GM19035 (cell line): ENCODE measurements around the gene GDPD3.
"Not testable (repeated sequence)": the region's sequence is repeated elsewhere in the genome, so short reads cannot be mapped to it uniquely, and the experiment has no call there.

Source experiments
- ATAC-seq: cut with Tn5 transposase; IDR thresholded peaks from one replicate; pipeline ENCODE4 v1.9.1; 2021; ENCODE audit not compliant: unreplicated experiment

Gene GDPD3

GRCh38 chr16:30113031-30113710, at the start of gene GDPD3:
GDPD3 (minus strand) TSS chr16:30113537; CDS start chr16:30113478, 59 bp downstream.
- no peak for ATAC-seq

DNA sequence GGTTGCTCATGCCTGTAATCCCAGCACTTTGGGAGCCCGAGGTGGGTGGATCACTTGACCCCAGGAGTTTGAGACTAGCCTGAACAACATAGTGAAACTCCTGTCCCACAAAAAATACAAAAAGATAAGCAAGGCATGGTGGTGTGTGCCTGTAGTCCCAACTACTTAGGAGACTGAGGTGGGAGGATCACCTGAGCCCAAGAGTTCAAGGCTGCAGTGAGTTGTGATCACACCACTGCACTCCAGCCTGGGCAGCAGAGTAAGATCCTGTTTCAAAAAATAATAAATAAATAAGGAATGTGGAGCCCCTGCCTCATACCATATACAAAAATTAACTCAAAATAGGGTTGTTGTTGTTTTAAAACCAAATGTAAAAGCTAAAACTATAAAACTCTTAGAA, 43.9 kb upstream of the GDPD3 start:
- no peak for ATAC-seq

GRCh38 chr16:30155188-30155587, 41.9 kb upstream of the GDPD3 start:
- no peak for ATAC-seq

- ATAC-seq, result no peak
Observed at GRCh38 chr16:30152517-30152916, 39.2 kb upstream of the GDPD3 start.

DNA sequence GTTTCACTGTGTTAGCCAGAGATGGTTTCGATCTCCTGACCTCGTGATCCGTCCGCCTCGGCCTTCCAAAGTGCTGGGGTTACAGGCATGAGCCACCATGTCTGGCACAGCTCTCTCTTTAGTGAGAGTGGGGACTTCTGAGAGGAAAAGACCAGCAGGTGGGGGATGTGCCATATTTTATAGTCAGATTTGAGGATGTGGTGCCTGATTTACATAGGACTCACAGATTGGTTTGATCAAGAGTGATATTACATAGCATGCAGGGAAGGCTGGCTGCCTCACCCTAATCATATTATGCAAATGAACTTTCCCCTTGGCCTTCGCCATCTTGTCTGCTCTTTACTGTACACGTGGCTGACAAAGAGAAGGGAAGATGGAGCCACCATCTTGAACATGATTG, 37.8 kb upstream of the GDPD3 start:
- ATAC-seq, result no peak

DNA sequence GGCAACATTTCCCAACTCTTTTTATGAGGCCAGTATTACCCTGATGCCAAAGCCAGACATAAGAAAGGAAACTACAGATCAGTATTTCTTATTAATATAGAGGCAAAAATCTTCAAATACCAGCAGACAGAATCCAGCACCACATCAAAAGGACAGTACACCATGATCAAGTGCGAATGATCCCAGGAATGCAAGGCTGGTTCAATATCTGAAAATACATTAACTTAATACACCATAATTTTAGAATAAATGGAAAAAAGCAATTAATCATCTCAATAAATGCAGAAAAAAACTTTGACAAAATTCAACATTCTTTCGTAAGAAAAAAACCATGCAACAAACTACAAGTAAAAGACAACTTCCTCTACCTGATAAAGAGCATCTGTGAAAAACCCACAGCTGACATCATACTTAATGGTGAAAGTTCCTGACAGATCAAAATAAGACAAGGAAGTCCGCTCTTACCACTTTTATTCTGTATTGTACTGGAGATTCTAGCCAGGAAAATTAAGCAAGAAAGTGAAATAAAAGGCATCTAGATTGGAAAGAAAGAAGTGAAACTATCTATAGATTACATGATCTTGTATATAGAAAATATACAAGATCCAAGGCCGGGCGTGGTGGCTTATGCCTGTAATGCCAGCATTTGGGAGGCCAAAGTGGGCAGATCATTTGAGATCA, 36.1 kb upstream of the GDPD3 start:
- ATAC-seq, result no peak

DNA sequence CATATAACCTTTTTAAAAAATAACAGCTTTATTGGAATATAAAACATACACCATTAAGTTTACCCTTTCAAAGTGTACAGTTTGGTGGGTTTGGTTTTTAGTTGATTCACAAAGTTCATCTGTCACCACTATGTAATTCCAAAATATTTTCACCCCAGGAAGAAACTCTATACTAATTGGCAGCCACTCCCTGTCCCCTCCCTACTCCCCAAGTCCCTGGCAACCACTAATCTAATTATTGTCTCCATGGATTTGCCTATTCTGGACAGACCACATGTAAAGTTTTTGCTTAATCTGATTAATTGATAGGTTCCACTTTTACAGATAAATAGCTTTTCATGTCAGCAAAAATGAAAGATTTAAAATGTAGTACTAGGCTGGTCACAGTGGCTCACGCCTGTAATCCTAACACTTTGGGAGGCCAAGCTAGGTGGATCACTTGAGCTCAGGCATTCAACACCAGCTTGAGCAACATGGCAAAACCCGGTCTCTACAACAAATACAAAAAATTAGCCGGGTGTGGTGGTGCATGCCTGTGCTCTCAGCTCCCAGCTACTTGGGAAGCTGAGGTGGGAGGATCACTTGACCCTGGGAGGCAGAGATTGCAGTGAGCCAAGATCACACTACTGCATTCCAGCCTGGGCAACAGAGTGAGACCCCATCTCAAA, 34.6 kb upstream of the GDPD3 start:
- ATAC-seq, result no peak

- no peak for ATAC-seq
Observed at GRCh38 chr16:30145657-30146056, 32.3 kb upstream of the GDPD3 start.

- no peak for ATAC-seq
Observed at GRCh38 chr16:30144917-30145316, 31.6 kb upstream of the GDPD3 start.

DNA sequence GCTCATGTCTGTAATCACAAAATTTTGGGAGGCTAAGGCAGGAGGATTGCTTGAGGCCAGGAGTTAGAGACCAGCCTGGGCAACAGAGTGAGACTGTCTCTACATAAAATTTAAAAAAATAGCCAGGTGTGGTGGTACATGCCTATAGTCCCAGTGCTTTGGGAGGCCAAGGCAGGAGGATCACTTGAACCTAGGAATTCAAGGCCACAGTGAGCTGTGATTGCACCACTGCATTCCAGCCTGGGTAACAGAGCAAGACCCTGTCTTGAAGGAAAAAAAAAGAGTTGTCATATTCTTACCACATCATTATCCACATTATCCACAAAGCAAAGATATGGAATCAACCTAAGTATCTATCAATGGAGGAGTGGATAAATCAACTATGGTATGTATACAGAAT, 30.7 kb upstream of the GDPD3 start:
- no peak for ATAC-seq

- ATAC-seq, result no peak
Observed at GRCh38 chr16:30143347-30143702, 30.0 kb upstream of the GDPD3 start.

DNA sequence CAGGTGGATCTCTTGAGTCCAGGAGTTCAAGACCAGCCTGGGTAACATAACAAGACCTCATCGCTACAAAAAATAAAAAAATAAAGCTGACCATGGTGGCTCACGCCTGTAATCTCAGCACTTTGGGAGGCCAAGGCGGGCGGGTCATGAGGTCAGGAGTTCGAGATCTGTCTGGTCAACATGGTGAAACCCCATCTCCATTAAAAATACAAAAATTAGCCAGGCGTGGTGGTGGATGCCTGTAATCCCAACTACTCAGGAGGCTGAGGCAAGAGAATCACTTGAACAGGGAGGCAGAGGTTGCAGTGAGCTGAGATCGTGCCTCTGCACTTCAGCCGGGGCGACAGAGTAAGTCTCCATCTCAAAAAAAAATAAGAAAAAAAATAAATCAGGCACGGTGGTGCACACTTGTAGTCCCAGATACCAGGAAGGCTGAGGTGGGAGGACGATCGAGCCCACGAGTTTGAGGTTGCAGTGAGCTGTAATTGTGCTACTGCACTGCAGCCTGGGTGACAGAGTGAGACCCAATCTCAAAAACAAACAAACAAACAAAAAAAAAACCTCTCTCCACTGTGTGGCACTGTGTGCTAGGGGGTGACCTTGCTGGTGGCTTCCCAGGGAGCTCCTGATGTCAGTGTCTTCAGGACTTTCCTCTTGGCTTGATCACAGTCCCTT, 29.5 kb upstream of the GDPD3 start:
- ATAC-seq, result no peak

GRCh38 chr16:30141750-30142149, 28.4 kb upstream of the GDPD3 start:
- ATAC-seq, result no peak

- no peak for ATAC-seq
Observed at GRCh38 chr16:30139583-30140481, 26.5 kb upstream of the GDPD3 start.

DNA sequence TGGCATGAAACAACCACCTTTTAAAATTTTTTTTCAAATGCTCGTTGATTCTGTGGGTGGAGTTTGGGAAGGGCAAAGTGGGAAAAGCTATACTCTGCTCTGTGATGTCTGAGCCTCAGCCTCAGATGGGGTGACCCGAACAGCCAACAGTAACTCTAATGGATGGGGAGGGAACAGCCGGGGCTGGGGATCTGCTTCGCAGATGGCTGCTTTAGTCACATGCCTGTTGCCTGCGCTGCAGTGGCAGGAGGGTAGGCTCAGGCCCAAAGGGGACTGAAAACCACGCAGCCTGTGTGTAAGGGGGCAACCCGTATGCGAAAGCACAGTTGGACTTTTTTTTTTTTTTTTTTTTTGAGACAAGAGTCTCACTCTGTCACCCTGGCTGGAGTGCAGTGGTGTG, 24.6 kb upstream of the GDPD3 start:
- ATAC-seq, result no peak

DNA sequence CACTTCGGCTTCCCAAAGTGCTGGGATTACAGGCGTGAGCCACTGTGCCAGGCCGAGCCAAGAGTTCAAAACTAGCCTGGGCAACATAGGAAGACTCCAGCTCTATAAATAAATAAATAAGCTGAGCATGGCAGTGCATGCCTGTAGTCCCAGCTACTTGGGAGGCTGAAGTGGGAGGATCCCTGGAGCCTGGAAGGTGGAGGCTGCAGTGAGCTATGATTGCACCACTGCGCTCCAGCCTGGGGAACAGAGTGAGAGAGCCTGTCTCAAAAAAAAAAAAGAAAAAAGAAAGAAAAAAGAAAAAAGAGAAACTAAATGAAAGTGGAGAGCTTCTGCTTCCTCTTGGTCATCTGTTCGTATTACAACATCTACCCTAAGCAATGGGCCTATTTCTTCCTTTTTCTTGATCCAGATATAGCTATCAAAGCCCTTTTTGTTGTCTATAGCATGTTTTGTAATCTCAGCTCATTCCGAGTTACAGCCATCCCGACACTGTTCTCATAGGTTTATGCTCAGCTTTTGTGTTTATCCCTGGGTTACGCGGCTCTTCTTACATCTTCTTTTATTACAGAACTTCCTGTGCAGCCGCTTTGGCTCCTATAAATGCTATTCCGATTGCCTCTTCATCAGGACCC, 23.8 kb upstream of the GDPD3 start:
- no peak for ATAC-seq

DNA sequence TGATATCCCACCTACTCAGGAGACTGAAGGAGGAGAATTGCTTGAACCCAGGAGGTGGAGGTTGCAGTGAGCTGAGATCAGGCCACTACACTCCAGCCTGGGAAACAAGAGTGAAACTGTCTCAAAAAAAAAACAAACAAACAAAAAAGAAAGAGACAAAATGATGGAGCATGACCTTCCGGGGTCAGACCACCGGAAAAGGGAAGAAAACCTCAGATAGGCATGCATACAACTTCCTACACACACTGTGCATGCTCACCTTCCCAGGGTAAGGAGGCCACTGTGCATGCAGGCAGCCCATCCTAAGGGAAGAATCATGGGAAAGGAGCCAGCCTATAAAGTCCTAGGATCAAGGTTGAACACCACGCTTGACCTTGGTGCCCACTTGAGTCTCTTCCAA, 19.3 kb upstream of the GDPD3 start:
- ATAC-seq, result no peak

- ATAC-seq, result no peak
Observed at GRCh38 chr16:30131869-30132475, 18.6 kb upstream of the GDPD3 start.

GRCh38 chr16:30127993-30128392, 14.7 kb upstream of the GDPD3 start:
- ATAC-seq, result no peak

DNA sequence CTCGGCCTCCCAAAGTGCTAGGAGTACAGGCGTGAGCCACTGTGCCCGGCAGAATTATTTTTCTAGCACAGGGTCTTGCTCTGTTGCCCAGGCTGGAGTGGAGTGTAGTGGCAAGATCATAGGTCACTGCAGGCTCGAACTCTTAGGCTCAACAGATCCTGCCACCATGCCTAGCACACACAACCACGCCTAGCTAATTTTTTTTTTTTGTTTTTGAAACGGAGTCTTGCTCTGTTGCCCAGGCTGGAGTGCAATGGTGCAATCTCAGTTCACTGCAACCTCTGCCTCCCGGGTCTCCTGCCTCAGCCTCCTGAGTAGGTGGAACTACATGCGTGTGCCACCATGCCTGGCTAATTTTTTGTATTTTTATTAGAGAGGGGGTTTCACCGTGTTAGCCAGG, 12.4 kb upstream of the GDPD3 start:
- not testable (repeated sequence) for ATAC-seq
